Endothelial cell (in vitro differentiated cells): ENCODE data around the gene GSG1L. TPM values are rescaled to one million over a fixed set of nuclear protein-coding genes. Genes with fewer than 3 reads are reported as not detected.

Experiments used
- DNase-seq: peaks from one replicate; pipeline ENCODE4 v3.0.0; 2021; ENCODE audit warnings: low spot score
- H3K27ac Mint-ChIP-seq: one replicate; pipeline ENCODE4 v1.8.0; 2021; ENCODE audit warnings: mixed read lengths, inconsistent platforms; ENCODE audit not compliant: unreplicated experiment
- H3K27me3 Mint-ChIP-seq: one replicate; pipeline ENCODE4 v1.8.0; 2021; ENCODE audit warnings: mild to moderate bottlenecking, moderate library complexity, mixed read lengths, inconsistent platforms; ENCODE audit not compliant: unreplicated experiment
- H3K36me3 Mint-ChIP-seq: one replicate; pipeline ENCODE4 v1.8.0; 2021; ENCODE audit warnings: mild to moderate bottlenecking, low read depth, mixed read lengths, inconsistent platforms; ENCODE audit not compliant: unreplicated experiment
- H3K4me1 Mint-ChIP-seq: one replicate; pipeline ENCODE4 v1.8.0; 2021; ENCODE audit warnings: mild to moderate bottlenecking, mixed read lengths, inconsistent platforms; ENCODE audit not compliant: unreplicated experiment
- H3K4me3 Mint-ChIP-seq: one replicate; pipeline ENCODE4 v1.8.0; 2021; ENCODE audit warnings: mild to moderate bottlenecking, mixed read lengths, inconsistent platforms; ENCODE audit not compliant: unreplicated experiment
- H3K9me3 Mint-ChIP-seq: one replicate; pipeline ENCODE4 v1.8.0; 2021; ENCODE audit warnings: mixed read lengths, inconsistent platforms; ENCODE audit not compliant: unreplicated experiment
- total RNA-seq: library from RNA; stranded (reverse); fragmentation: NEBNext Ultra II Directional; extraction: Animal tissue kit (Norgen Biotek cat#: 25700); gene quantifications from one replicate; pipeline ENCODE4 v1.2.1, GENCODE V29; 2021; ENCODE audit not compliant: unreplicated experiment
- TF ChIP-seq, protein P1 (sequence below): fragments of 200-600 bp; sonication (generic); IDR thresholded peaks from one replicate; pipeline ENCODE4 v1.5.0; 2021; ENCODE audit warnings: antibody characterized with exemption; ENCODE audit not compliant: unreplicated experiment

GSG1L gene
- total RNA-seq, 1 donor from 2014 or later = 0.38 TPM

DNA sequence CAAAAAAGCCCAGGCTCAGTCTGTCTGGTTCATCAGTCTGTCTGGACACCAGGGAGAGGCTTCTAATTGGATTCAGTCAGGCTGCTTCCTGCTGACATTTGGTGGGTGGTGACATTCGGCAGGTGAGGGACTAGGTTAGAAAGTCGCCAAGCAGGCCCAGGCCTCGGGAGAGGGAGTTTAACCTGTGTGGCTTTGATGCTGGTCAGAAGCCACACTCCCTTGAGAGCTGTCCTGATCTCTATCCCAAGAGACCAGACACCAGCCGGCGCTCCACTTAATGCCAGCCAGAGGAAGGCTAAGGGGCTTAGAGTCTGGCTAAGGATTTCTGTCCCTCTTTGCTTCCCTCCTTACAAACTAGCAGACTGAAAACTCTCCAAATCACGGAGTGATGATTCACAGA, 135.0 kb downstream of the GSG1L start:
- Mint-ChIP-seq H3K36me3 (no peaks in the 10 kb centered on the region), H3K4me1 (no peaks in the 10 kb centered on the region), H3K9me3 (no peaks in the 10 kb centered on the region), H3K27ac (no peak overlapping the region), H3K4me3 (no peak overlapping the region), H3K27me3 (no peaks in the 10 kb centered on the region)
- TF ChIP-seq, protein P1, sequence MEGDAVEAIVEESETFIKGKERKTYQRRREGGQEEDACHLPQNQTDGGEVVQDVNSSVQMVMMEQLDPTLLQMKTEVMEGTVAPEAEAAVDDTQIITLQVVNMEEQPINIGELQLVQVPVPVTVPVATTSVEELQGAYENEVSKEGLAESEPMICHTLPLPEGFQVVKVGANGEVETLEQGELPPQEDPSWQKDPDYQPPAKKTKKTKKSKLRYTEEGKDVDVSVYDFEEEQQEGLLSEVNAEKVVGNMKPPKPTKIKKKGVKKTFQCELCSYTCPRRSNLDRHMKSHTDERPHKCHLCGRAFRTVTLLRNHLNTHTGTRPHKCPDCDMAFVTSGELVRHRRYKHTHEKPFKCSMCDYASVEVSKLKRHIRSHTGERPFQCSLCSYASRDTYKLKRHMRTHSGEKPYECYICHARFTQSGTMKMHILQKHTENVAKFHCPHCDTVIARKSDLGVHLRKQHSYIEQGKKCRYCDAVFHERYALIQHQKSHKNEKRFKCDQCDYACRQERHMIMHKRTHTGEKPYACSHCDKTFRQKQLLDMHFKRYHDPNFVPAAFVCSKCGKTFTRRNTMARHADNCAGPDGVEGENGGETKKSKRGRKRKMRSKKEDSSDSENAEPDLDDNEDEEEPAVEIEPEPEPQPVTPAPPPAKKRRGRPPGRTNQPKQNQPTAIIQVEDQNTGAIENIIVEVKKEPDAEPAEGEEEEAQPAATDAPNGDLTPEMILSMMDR = no peak
- DNase-seq = no peak

DNA sequence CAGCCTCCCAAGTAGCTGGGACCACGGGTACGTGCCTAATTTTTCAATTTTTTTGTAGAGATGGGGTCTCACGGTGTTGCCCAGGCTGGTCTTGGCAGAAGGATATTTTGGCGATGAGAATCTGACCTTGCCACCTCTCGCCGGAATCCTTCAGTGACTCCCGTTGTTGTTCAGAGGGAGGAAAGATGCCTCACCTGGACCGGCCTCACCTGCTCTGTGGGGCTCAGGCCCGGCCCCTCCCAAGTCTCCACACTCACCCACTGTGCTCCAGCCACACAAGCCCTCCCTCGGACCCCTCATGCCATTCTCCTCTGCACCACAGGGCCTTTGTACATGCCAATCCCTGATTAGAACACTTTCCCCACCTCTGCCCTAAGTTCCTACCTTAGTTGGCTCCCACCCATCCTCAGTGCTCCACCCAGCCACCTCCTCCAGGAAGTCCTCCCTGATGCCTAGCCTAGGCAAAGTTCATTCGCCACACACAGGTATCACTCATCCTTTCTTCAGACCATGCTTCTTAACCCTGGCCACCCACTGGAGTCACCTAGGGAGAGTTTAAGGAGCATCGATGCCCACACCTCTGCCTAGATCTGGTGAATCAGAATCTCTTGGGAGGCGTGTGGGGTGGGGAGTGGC, 136.1 kb downstream of the GSG1L start:
- H3K36me3 Mint-ChIP-seq = no peaks in the 10 kb centered on the region
- no peaks in the 10 kb centered on the region for H3K4me1 Mint-ChIP-seq
- DNase-seq = no peak

DNA sequence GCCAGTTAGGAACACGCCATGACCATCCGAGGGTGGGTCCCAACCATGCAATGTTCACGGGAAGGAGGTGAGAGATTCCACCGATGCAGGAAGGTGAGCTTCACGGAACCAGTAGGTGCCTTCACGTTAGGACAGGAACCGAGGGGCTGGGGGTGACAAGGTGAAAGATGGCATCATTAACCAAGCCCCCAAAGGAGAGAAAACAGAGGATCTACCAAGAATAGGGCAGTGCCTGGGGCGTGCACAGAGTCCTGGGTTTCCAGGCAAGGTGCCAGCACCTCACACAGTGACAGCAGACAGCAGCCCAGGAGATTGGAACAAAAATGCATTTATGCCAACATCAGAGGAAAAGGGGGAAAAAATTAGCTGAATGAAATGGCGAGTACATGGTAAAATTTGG, 137.9 kb downstream of the GSG1L start:
- Mint-ChIP-seq H3K9me3 (no peaks in the 10 kb centered on the region), H3K36me3 (no peaks in the 10 kb centered on the region), H3K4me3 (no peak overlapping the region), H3K27me3 (peaks cover 3% of the 10 kb centered on the region), H3K27ac (no peak overlapping the region), H3K4me1 (no peaks in the 10 kb centered on the region)
- no peak for DNase-seq
- TF ChIP-seq, protein P1 = no peak

More for the DNA sequence above, 136.1 kb downstream of the GSG1L start:
- no peak overlapping the region for H3K4me3 Mint-ChIP-seq
- H3K9me3 Mint-ChIP-seq = no peaks in the 10 kb centered on the region
- H3K27me3 Mint-ChIP-seq = peaks cover 2% of the 10 kb centered on the region
- no peak overlapping the region for H3K27ac Mint-ChIP-seq
- TF ChIP-seq, protein P1 = no peak

DNA sequence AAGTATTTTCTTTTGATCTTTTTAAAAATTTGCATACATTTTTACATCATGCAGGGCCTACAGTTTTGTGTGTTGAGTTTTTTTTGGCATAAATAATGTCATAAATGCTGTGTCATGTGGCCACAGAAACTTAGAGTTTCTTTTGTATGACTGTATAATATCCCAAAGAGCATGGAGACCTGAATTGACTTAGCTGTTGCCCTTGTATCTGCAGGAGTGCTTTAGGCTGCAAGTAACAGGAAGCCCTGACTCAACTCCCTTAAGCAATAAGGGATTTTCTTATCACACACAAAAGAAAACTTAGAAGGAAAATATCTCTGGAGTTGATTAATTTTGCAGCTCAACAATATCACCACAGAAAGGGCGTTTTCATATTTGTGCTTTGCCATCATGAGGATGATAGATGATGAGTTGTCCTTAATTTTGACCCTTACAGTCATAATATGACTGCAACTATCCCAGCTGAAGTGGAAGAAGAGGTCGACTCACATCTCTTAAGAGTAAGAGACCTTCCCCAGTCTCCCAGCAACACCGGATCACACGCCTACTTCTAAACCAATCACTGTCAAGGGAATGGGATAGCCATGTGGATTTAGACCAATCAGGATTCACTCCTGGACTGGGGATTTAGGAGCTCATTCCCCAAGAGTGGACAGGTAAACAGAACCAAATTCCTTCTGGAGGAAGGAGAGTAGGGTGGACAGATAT, 138.9 kb downstream of the GSG1L start:
- Mint-ChIP-seq H3K27me3 (peaks cover 3% of the 10 kb centered on the region), H3K4me1 (no peaks in the 10 kb centered on the region), H3K9me3 (no peaks in the 10 kb centered on the region), H3K27ac (no peak overlapping the region), H3K4me3 (no peak overlapping the region), H3K36me3 (no peaks in the 10 kb centered on the region)
- TF ChIP-seq, protein P1 = no peak
- DNase-seq = no peak

DNA sequence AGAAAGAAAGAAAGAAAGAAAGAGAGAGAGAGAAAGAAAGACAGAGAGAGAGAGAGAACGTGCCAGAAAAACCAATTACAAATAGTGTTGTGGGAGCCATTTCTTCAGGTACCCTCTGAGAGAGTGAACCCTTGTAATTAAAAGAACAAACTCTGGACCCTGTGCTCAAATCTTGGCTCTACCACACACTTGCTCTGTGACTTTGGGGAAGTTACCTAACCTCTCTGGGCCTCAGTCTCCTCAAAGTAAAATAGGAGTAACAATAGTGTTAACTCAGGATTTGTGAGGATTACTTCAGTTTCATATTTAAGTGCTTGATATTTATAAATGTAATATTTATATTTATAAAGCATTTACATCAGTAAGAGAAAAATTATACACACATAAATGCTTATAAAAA, 139.8 kb downstream of the GSG1L start:
- H3K27me3 Mint-ChIP-seq = peaks cover 3% of the 10 kb centered on the region
- no peak overlapping the region for H3K27ac Mint-ChIP-seq
- no peak overlapping the region for H3K4me3 Mint-ChIP-seq
- TF ChIP-seq, protein P1 = no peak
- no peaks in the 10 kb centered on the region for H3K36me3 Mint-ChIP-seq
- DNase-seq = no peak
- H3K4me1 Mint-ChIP-seq = no peaks in the 10 kb centered on the region
- no peaks in the 10 kb centered on the region for H3K9me3 Mint-ChIP-seq
